HepG2 (cell line): ENCODE measurements around the gene FTSJ1. TPM values are rescaled to one million over a fixed set of nuclear protein-coding genes. Genes with fewer than 3 reads are reported as not detected.
A peak's percentile ranks its signal among the peaks of the same experiment; 100 is the strongest.

Source experiments
- ATF7 ChIP-seq, 2 experiments: fragments of 450-650 bp in 1 of 2; sonication (generic) in 1 of 2; formaldehyde crosslinking in 1 of 2; IDR thresholded peaks; 2 replicates each; pipeline versions ENCODE4 v1.4.0 to v1.6.1; 2016 to 2020; ENCODE audit warnings: antibody characterized with exemption in 1 of 2, mild to moderate bottlenecking in 1 of 2, missing genetic modification reagents in 1 of 2
- CHD2 ChIP-seq: IDR thresholded peaks from 2 replicates; pipeline ENCODE4 v1.6.1; 2011; ENCODE audit warnings: low read depth, low read length, improper control_type of control experiment
- EZH2 ChIP-seq: conservative IDR thresholded peaks from 2 replicates; pipeline ENCODE4 v1.6.1; 2012; ENCODE audit warnings: mild to moderate bottlenecking, low read depth, low read length, moderate library complexity
- HOXA7 ChIP-seq: sonication (generic); formaldehyde crosslinking; IDR thresholded peaks from 2 replicates; pipeline ENCODE4 v1.8.1; 2022; ENCODE audit warnings: mild to moderate bottlenecking, missing genetic modification reagents, moderate library complexity
- ISX ChIP-seq: sonication (generic); formaldehyde crosslinking; conservative IDR thresholded peaks from 2 replicates; pipeline ENCODE4 v1.5.0; 2020; ENCODE audit warnings: missing genetic modification reagents
- JUNB ChIP-seq: sonication (generic); formaldehyde crosslinking; IDR thresholded peaks from 2 replicates; pipeline ENCODE4 v1.8.0; 2022; ENCODE audit warnings: missing genetic modification reagents, mild to moderate bottlenecking, borderline replicate concordance
- KDM2A ChIP-seq: sonication (generic); formaldehyde crosslinking; IDR thresholded peaks from 2 replicates; pipeline ENCODE4 v1.4.0; 2020; ENCODE audit warnings: low read depth, missing genetic modification reagents, borderline replicate concordance
- KDM6A ChIP-seq: IDR thresholded peaks from 2 replicates; pipeline ENCODE4 v1.6.1; 2016; ENCODE audit warnings: low read depth
- NFKB2 ChIP-seq: sonication (generic); formaldehyde crosslinking; IDR thresholded peaks from 2 replicates; pipeline ENCODE4 v1.4.0; 2020; ENCODE audit warnings: missing genetic modification reagents, borderline replicate concordance
- TCF7L2 ChIP-seq: IDR thresholded peaks from 2 replicates; pipeline ENCODE4 v1.6.1; 2011; ENCODE audit warnings: mild to moderate bottlenecking, low read depth, low read length, moderate library complexity
- TOPORS ChIP-seq: sonication (generic); formaldehyde crosslinking; IDR thresholded peaks from 2 replicates; pipeline ENCODE4 v1.8.0; 2023; ENCODE audit warnings: mild to moderate bottlenecking, missing genetic modification reagents
- ZNF296 ChIP-seq: sonication (generic); formaldehyde crosslinking; conservative IDR thresholded peaks from 2 replicates; pipeline ENCODE4 v1.5.0; 2020; ENCODE audit warnings: mild to moderate bottlenecking, missing genetic modification reagents
- ZNF543 ChIP-seq: sonication (generic); formaldehyde crosslinking; IDR thresholded peaks from 2 replicates; pipeline ENCODE4 v1.4.0; 2020; ENCODE audit warnings: mild to moderate bottlenecking, missing genetic modification reagents
- ZNF607 ChIP-seq: sonication (generic); formaldehyde crosslinking; IDR thresholded peaks from 2 replicates; pipeline ENCODE4 v1.5.1; 2020; ENCODE audit warnings: missing genetic modification reagents, mild to moderate bottlenecking, borderline replicate concordance
- ZNF777 ChIP-seq: sonication (generic); formaldehyde crosslinking; IDR thresholded peaks from 2 replicates; pipeline ENCODE4 v1.4.0; 2020; ENCODE audit warnings: missing genetic modification reagents
- polyA plus RNA-seq, 8 experiments: library from polyadenylated mRNA; depleted of rRNA in 3 of 8; stranded (reverse) in 7 of 8; unstranded in 1 of 8; fragments of >200 nt; fragmentation: Illumina TruSeq in 4 of 8; extraction: Trizol in 4 of 8; gene quantifications; 2 replicates each; pipeline versions ENCODE4 v1.2.1 to v1.2.3, GENCODE V29; 2011 to 2016; ENCODE audit warnings: low read depth in 4 of 8, missing spikeins in 1 of 8, mixed read lengths in 1 of 8; ENCODE audit not compliant: insufficient read depth in 1 of 8
- total RNA-seq, 5 experiments: library from RNA; depleted of rRNA; stranded (reverse); fragments of >200 nt; fragmentation: Illumina TruSeq; extraction: Trizol; gene quantifications; 2 replicates each; pipeline ENCODE4 v1.2.3, GENCODE V29; 2016; ENCODE audit warnings: low read depth in 1 of 5
- TF ChIP-seq, protein P1 (sequence below): sonication (generic); formaldehyde crosslinking; IDR thresholded peaks from 2 replicates; pipeline ENCODE4 v1.5.0; 2020; ENCODE audit warnings: mild to moderate bottlenecking, missing genetic modification reagents
- TF ChIP-seq, protein P2 (sequence below): sonication (generic); formaldehyde crosslinking; IDR thresholded peaks from 2 replicates; pipeline ENCODE4 v1.5.0; 2020; ENCODE audit warnings: missing genetic modification reagents
- TF ChIP-seq, protein P3 (sequence below): sonication (generic); formaldehyde crosslinking; IDR thresholded peaks from 2 replicates; pipeline ENCODE4 v1.4.0; 2020; ENCODE audit warnings: missing genetic modification reagents
- TF ChIP-seq, protein P4 (sequence below): sonication (generic); formaldehyde crosslinking; IDR thresholded peaks from 2 replicates; pipeline ENCODE4 v1.8.0; 2022; ENCODE audit warnings: mild to moderate bottlenecking, missing genetic modification reagents
- TF ChIP-seq, protein P5 (sequence below): IDR thresholded peaks from 2 replicates; pipeline ENCODE4 v1.4.0; 2020; ENCODE audit warnings: mild to moderate bottlenecking, missing genetic modification reagents

The FTSJ1 gene
- total and polyA plus RNA-seq, 2 of the 13 experiments (the other 11 are each of a cell fraction or from before 2014, with no cell fraction given), result 30.3 to 37.9 TPM

DNA sequence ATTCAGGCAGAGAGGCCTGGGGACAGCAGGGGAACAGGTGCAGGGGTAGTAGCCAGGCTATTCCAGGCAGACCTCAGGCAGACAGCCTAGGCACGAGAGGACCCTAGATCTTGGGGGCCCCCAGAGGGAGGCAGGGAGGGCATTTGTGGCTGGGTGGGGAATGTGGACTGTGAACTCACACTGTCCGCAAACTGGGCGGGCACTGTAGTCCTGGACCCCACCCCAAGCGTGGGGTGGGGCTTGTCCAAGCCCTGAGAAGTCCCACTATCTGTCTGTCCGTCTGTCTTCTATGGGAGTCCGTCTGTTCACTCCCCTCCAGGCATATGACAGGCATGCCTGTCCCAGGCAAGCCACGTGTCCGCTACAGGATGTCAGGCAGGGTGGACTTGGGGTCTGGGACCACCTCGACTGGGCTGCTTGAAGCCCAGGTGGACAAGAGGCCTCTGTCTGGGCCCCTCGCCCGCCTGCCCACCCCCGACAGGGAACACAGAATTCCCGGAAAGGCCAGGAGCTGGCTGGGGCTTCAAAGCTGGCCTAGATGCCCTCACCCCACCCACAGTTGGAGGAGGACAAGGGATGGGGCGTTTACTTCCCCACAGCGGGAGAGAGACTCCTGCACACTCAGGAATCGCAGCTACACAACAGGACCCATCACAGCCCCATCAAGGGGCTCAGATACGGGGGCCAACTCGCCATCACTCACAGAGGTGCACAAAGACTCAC is 5.7 kb upstream of the FTSJ1 start, which contains the start of gene SLC38A5 (continued):
- TF ChIP-seq, protein P1, sequence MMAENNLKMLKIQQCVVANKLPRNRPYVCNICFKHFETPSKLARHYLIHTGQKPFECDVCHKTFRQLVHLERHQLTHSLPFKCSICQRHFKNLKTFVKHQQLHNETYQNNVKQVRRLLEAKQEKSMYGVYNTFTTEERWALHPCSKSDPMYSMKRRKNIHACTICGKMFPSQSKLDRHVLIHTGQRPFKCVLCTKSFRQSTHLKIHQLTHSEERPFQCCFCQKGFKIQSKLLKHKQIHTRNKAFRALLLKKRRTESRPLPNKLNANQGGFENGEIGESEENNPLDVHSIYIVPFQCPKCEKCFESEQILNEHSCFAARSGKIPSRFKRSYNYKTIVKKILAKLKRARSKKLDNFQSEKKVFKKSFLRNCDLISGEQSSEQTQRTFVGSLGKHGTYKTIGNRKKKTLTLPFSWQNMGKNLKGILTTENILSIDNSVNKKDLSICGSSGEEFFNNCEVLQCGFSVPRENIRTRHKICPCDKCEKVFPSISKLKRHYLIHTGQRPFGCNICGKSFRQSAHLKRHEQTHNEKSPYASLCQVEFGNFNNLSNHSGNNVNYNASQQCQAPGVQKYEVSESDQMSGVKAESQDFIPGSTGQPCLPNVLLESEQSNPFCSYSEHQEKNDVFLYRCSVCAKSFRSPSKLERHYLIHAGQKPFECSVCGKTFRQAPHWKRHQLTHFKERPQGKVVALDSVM, result no peak
- TF ChIP-seq KDM2A (CRISPR knock-in tag) (no peak), ZNF777 (CRISPR knock-in tag) (no peak), JUNB (CRISPR knock-in tag) (no peak), TOPORS (no peak), ZNF543 (CRISPR knock-in tag) (peak; percentile 33; the same call in 1 of the 2 replicates), HOXA7 (CRISPR knock-in tag) (no peak), NFKB2 (CRISPR knock-in tag) (no peak), ZNF296 (CRISPR knock-in tag) (no peak), ZNF607 (CRISPR knock-in tag) (no peak), ATF7 (IDR thresholded peaks at IDR 0.05) (no peak), ATF7 (CRISPR knock-in tag; IDR thresholded peaks at IDR 0.05) (no peak), KDM6A (CRISPR knock-in tag) (no peak), CHD2 (no peak), EZH2 (no peak), ISX (CRISPR knock-in tag) (no peak), TCF7L2 (no peak)
- TF ChIP-seq, protein P2, sequence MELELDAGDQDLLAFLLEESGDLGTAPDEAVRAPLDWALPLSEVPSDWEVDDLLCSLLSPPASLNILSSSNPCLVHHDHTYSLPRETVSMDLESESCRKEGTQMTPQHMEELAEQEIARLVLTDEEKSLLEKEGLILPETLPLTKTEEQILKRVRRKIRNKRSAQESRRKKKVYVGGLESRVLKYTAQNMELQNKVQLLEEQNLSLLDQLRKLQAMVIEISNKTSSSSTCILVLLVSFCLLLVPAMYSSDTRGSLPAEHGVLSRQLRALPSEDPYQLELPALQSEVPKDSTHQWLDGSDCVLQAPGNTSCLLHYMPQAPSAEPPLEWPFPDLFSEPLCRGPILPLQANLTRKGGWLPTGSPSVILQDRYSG, result no peak
- TF ChIP-seq, protein P3, sequence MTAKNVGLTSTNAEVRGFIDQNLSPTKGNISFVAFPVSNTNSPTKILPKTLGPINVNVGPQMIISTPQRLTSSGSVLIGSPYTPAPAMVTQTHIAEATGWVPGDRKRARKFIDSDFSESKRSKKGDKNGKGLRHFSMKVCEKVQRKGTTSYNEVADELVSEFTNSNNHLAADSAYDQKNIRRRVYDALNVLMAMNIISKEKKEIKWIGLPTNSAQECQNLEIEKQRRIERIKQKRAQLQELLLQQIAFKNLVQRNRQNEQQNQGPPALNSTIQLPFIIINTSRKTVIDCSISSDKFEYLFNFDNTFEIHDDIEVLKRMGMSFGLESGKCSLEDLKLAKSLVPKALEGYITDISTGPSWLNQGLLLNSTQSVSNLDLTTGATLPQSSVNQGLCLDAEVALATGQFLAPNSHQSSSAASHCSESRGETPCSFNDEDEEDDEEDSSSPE (CRISPR knock-in tag), result no peak
- TF ChIP-seq, protein P4, sequence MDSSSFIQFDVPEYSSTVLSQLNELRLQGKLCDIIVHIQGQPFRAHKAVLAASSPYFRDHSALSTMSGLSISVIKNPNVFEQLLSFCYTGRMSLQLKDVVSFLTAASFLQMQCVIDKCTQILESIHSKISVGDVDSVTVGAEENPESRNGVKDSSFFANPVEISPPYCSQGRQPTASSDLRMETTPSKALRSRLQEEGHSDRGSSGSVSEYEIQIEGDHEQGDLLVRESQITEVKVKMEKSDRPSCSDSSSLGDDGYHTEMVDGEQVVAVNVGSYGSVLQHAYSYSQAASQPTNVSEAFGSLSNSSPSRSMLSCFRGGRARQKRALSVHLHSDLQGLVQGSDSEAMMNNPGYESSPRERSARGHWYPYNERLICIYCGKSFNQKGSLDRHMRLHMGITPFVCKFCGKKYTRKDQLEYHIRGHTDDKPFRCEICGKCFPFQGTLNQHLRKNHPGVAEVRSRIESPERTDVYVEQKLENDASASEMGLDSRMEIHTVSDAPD, result no peak
- TF ChIP-seq, protein P5, sequence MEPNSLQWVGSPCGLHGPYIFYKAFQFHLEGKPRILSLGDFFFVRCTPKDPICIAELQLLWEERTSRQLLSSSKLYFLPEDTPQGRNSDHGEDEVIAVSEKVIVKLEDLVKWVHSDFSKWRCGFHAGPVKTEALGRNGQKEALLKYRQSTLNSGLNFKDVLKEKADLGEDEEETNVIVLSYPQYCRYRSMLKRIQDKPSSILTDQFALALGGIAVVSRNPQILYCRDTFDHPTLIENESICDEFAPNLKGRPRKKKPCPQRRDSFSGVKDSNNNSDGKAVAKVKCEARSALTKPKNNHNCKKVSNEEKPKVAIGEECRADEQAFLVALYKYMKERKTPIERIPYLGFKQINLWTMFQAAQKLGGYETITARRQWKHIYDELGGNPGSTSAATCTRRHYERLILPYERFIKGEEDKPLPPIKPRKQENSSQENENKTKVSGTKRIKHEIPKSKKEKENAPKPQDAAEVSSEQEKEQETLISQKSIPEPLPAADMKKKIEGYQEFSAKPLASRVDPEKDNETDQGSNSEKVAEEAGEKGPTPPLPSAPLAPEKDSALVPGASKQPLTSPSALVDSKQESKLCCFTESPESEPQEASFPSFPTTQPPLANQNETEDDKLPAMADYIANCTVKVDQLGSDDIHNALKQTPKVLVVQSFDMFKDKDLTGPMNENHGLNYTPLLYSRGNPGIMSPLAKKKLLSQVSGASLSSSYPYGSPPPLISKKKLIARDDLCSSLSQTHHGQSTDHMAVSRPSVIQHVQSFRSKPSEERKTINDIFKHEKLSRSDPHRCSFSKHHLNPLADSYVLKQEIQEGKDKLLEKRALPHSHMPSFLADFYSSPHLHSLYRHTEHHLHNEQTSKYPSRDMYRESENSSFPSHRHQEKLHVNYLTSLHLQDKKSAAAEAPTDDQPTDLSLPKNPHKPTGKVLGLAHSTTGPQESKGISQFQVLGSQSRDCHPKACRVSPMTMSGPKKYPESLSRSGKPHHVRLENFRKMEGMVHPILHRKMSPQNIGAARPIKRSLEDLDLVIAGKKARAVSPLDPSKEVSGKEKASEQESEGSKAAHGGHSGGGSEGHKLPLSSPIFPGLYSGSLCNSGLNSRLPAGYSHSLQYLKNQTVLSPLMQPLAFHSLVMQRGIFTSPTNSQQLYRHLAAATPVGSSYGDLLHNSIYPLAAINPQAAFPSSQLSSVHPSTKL (CRISPR knock-in tag), result peak; percentile 18; the same call in 1 of the 2 replicates
